Suprapubic skin (tissue), 3 donors: Measurements from ENCODE around the gene KCND1.

Source experiments
- CTCF ChIP-seq, 2 donors: fragments of 200-600 bp in 1 of 2; fragments of 450-650 bp in 1 of 2; sonication (generic) in 1 of 2; IDR thresholded peaks; one replicate each; pipeline ENCODE4 v1.5.1; 2016 to 2019; ENCODE audit warnings: antibody characterized with exemption in 2 of 2, mild to moderate bottlenecking in 1 of 2, moderate library complexity in 1 of 2
- EP300 ChIP-seq: sonication (generic); formaldehyde crosslinking; IDR thresholded peaks from one replicate; pipeline ENCODE4 v1.6.1; 2017; ENCODE audit warnings: antibody characterized with exemption
- POLR2A ChIP-seq, 2 donors: fragments of 450-650 bp; IDR thresholded peaks; one replicate each; pipeline ENCODE4 v1.6.1; 2017; ENCODE audit warnings: antibody characterized with exemption in 2 of 2, mild to moderate bottlenecking in 2 of 2, moderate library complexity in 2 of 2

GRCh38 chrX:48940404-48940955 lies 31.2 kb downstream of the KCND1 start:
- TF ChIP-seq CTCF (IDR thresholded peaks at IDR 0.05): no peak
- TF ChIP-seq EP300: no peak
- no peak for TF ChIP-seq POLR2A (IDR thresholded peaks at IDR 0.05)
